RWPE1 (cell line): ENCODE measurements around the gene ATL2.

ENCODE experiments used
- CTCF ChIA-PET: fragments of 350-600 bp; sonication (Branson Sonifier 250); formaldehyde crosslinking; extraction: SDS; loops from one replicate; lab custom pipeline; 2021; lab: Yijun Ruan, JAX
- POLR2A ChIA-PET: fragments of 400-600 bp; formaldehyde crosslinking; extraction: SDS; loops from one replicate; lab custom pipeline; 2020; ENCODE audit warnings: antibody characterized with exemption; ENCODE audit not compliant: low non-redundant PET; lab: Yijun Ruan, JAX
- DNase-seq: peaks from one replicate; pipeline ENCODE4 v3.0.0; 2012; ENCODE audit warnings: low spot score
- H3K27ac ChIP-seq: fragments of 450-650 bp; 2 replicates; pipeline ENCODE4 v1.5.1; 2017
- CTCF ChIP-seq: fragments of 450-650 bp; conservative IDR thresholded peaks from 2 replicates; pipeline ENCODE4 v1.5.1; 2017; ENCODE audit warnings: low read depth, mild to moderate bottlenecking

ATL2 gene

DNA sequence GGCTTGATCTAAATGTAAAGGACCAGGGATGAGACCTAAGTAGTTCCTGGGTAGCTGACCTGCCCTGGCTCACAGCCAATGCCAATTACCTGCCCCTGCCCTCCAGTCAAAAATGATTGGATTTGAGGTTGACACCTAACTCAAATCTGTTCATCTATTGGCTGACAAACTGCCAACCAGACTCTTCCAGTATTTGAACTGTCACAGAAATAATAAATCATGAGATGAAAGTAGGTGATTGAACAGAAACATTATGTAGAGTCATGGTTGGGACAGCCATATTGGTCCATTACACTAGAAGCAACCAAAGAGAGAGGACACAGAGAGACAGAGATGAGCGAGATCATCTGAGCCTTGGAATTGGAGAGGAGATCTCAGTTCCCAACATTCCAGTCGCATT, 109.1 kb downstream of the ATL2 start:
- CTCF ChIA-PET = no interaction called here
- TF ChIP-seq CTCF = no peak
- H3K27ac ChIP-seq = no peak overlapping the region
- no peak for DNase-seq
- POLR2A ChIA-PET = no interaction called here

DNA sequence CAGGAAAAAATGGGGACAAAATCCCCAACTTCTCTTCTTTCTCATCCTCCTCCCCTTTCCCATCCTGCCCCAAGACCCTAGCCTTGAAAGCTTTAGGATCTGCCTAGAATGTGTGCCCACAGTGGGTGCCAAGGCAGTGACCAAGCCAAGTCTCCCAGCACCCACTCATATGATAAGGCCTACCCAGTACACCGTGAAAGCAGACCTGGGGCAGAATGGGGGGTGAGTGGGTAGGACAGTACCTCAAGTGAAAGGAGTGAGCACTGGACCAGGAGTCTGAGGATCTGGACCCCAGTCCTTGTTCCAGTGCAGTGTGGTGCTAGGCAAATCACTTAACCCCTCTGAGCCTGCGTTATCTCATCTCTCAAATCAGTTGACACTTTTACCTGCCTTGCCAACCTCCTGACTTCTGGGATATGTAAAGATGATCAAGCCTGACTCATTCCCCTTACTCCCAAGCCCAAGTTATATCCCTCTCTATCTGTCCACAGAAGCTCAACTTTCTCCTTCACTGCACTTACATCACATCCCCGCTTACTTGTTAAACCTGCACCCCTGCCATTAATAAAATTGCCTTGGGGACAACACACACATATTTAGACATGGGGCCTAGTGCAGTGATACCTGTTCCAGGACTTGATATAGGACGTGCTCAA, 109.7 kb downstream of the ATL2 start:
- ChIA-PET POLR2A (no interaction called here), CTCF (no interaction called here)
- no peak for DNase-seq
- no peak for TF ChIP-seq CTCF
- no peak overlapping the region for H3K27ac ChIP-seq

DNA sequence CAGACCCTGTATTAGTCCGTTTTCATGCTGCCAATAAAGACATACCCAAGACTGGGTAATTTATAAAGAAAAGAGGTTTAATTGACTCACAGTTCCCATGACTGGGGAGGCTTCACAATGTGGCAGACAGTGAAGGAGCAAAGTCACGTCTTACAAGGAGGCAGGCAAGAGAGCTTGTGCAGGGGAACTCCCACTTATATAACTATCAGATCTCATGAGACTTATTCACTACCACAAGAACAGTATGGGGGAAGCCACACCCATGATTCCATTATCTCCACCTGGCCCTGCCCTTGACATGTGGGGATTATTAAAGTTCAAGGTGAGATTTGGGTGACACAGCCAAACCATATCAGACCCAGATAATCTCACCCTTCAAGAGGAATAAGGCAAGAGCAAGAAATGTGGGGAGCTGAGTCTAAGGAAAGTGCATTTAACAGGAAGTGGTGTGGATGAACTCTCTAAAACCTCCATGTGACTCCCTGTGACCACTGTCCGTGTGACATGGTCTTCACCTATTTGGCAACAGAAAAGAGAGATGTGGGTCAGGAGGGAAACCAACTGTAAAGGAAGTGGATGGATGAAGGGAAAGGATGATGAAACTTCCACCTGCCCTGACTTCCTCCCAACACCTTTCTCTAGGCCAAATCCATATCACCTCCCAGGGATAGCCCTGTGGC, 110.6 kb downstream of the ATL2 start:
- H3K27ac ChIP-seq = no peak overlapping the region
- ChIA-PET CTCF (interaction anchor here (0.7 kb wide), 1 partner anchor 280 kb away, joined by 3 read pairs; no protein-coding TSS in a partner anchor), POLR2A (no interaction called here)
- DNase-seq = no peak
- no peak for TF ChIP-seq CTCF

DNA sequence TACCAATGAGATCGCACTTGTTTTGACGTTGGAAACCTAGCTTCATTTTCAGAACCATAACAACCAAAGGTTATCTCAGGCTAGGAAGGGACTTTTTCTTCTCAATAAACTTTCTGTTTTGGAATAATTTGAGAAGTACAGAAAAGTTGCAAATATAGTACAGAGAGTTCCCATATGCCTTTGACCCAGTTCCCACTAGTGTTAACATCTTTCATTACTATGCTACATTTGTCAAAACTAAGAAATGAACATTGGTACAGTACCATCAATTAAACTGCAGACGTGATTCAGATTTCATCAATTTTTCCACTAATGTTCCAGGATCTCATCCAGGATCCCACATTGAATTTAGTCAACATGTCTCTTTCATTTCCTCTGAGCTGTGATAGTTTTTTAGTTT, 111.6 kb downstream of the ATL2 start:
- POLR2A ChIA-PET = no interaction called here
- no peak for DNase-seq
- no peak for TF ChIP-seq CTCF
- no peak overlapping the region for H3K27ac ChIP-seq
- CTCF ChIA-PET = interaction anchor here (1.0 kb wide), 1 partner anchor 10 kb away, joined by 4 read pairs; no protein-coding TSS in a partner anchor

GRCh38 chr2:38264396-38265221, 112.5 kb downstream of the ATL2 start:
- ChIA-PET CTCF (interaction anchor here (0.6 to 1.0 kb wide), 3 partner anchors 11 to 149 kb away, joined by 3 to 4 read pairs (median 4); no protein-coding TSS in a partner anchor), POLR2A (no interaction called here)
- no peak for DNase-seq
- no peak overlapping the region for H3K27ac ChIP-seq
- TF ChIP-seq CTCF = no peak

DNA sequence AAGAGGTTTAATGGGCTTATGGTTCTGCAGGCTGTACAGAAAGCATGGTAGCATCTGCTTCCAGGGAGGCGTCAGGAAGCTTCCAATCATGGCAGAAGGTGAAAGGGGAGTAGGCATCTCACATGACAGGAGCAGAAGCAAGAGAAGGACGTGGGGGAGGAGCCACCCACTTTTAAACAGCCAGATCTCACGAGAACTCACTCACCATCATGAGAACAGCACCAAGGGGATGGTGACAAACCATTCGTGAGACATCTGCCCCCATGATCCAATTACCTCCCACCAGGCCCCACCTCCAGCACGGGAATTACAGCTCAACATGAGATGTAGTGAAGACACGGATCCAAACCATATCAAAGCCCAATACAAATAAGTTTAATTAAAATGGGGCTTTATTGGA, 113.8 kb downstream of the ATL2 start:
- H3K27ac ChIP-seq = no peak overlapping the region
- TF ChIP-seq CTCF = no peak
- CTCF ChIA-PET = no interaction called here
- DNase-seq = no peak
- POLR2A ChIA-PET = no interaction called here
